HG02763 (cell line): ENCODE results near the gene TNS3.

Source experiments
- ATAC-seq: cut with Tn5 transposase; IDR thresholded peaks from one replicate; pipeline ENCODE4 v1.9.1; 2021; ENCODE audit warnings: mild to moderate bottlenecking, moderate library complexity; ENCODE audit not compliant: unreplicated experiment

TNS3 gene

GRCh38 chr7:47490501-47491265, 91.2 kb downstream of the TNS3 start:
- ATAC-seq = no peak

- no peak for ATAC-seq
Measured at GRCh38 chr7:47489624-47490023, 92.3 kb downstream of the TNS3 start.

GRCh38 chr7:47488969-47489342, 93.0 kb downstream of the TNS3 start:
- no peak for ATAC-seq

- no peak for ATAC-seq
Measured at GRCh38 chr7:47488201-47488968, 93.5 kb downstream of the TNS3 start.

GRCh38 chr7:47485640-47486435, 96.1 kb downstream of the TNS3 start:
- no peak for ATAC-seq

GRCh38 chr7:47484923-47485639, 96.8 kb downstream of the TNS3 start:
- no peak for ATAC-seq

GRCh38 chr7:47484457-47484856, 97.5 kb downstream of the TNS3 start:
- no peak for ATAC-seq

- ATAC-seq = no peak
Measured at GRCh38 chr7:47483604-47484273, 98.2 kb downstream of the TNS3 start.

- ATAC-seq = no peak
Measured at GRCh38 chr7:47482013-47482875, 99.7 kb downstream of the TNS3 start.

GRCh38 chr7:47481541-47482012, 100.3 kb downstream of the TNS3 start:
- no peak for ATAC-seq

GRCh38 chr7:47480576-47481538, 101.1 kb downstream of the TNS3 start:
- peak; percentile 59 for ATAC-seq

- ATAC-seq = no peak
Measured at GRCh38 chr7:47479821-47480575, 101.9 kb downstream of the TNS3 start.

GRCh38 chr7:47478926-47479711, 102.8 kb downstream of the TNS3 start:
- ATAC-seq = no peak

- ATAC-seq = no peak
Measured at GRCh38 chr7:47478017-47478344, 103.9 kb downstream of the TNS3 start.

GRCh38 chr7:47477191-47478016, 104.5 kb downstream of the TNS3 start:
- no peak for ATAC-seq

- no peak for ATAC-seq
Measured at GRCh38 chr7:47475880-47476227, 106.1 kb downstream of the TNS3 start.
